MCF 10A (cell line): ENCODE data around the gene CCDC85C. TPM values are rescaled to one million over a fixed set of nuclear protein-coding genes. Genes with fewer than 3 reads are reported as not detected.

Experiments
- BruUV-seq: library from RNA; stranded (reverse); fragments of 400-500 nt; replicated peaks from 2 replicates; lab custom pipeline; 2021; lab: Mats Ljungman, UMichigan
- CTCF ChIA-PET: fragments of 300-600 bp; sonication (Branson Sonifier 250); formaldehyde crosslinking; extraction: SDS; loops from one replicate; lab custom pipeline; 2021; ENCODE audit warnings: antibody characterized with exemption, inconsistent platforms; lab: Yijun Ruan, JAX
- POLR2A ChIA-PET: fragments of 300-600, 350-650 bp; sonication (Branson Sonifier 250); formaldehyde crosslinking; extraction: SDS; loops from one replicate; lab custom pipeline; 2020; ENCODE audit warnings: antibody characterized with exemption, inconsistent platforms; lab: Yijun Ruan, JAX
- DNase-seq: peaks from one replicate; pipeline ENCODE4 v3.0.0-alpha.2; 2018; ENCODE audit not compliant: unreplicated experiment
- H3K27ac Mint-ChIP-seq: one replicate; pipeline ENCODE4 v1.8.0; 2022; ENCODE audit warnings: mild to moderate bottlenecking, low read depth, mixed read lengths; ENCODE audit not compliant: unreplicated experiment
- H3K27me3 Mint-ChIP-seq: one replicate; pipeline ENCODE4 v1.8.0; 2022; ENCODE audit warnings: mixed read lengths; ENCODE audit not compliant: insufficient read depth, unreplicated experiment
- H3K36me3 Mint-ChIP-seq: one replicate; pipeline ENCODE4 v1.8.0; 2022; ENCODE audit warnings: mild to moderate bottlenecking, moderate library complexity, mixed read lengths; ENCODE audit not compliant: insufficient read depth, unreplicated experiment
- H3K4me1 Mint-ChIP-seq: one replicate; pipeline ENCODE4 v1.8.0; 2022; ENCODE audit warnings: mixed read lengths; ENCODE audit not compliant: insufficient read depth, unreplicated experiment
- H3K4me3 Mint-ChIP-seq: one replicate; pipeline ENCODE4 v1.8.0; 2022; ENCODE audit warnings: mild to moderate bottlenecking, moderate library complexity, mixed read lengths; ENCODE audit not compliant: unreplicated experiment
- H3K9me3 Mint-ChIP-seq: one replicate; pipeline ENCODE4 v1.8.0; 2022; ENCODE audit warnings: mixed read lengths; ENCODE audit not compliant: unreplicated experiment
- intact Hi-C: fragments of 100-400 bp; cut with micrococcal nuclease; formaldehyde crosslinking; loops from 2 replicates; pipeline ENCODE4 v1.14.1; 2022
- total RNA-seq: library from RNA; stranded (reverse); gene quantifications from 2 replicates; pipeline ENCODE4 v1.2.3, GENCODE V29; 2022
- TF ChIP-seq, protein P1 (sequence below): fragments of 200-600 bp; IDR thresholded peaks from one replicate; pipeline ENCODE4 v1.8.0; 2022; ENCODE audit warnings: antibody characterized with exemption, mild to moderate bottlenecking; ENCODE audit not compliant: unreplicated experiment

Gene CCDC85C
- total RNA-seq, 1 experiment from 2014 or later = 29.9 TPM

DNA sequence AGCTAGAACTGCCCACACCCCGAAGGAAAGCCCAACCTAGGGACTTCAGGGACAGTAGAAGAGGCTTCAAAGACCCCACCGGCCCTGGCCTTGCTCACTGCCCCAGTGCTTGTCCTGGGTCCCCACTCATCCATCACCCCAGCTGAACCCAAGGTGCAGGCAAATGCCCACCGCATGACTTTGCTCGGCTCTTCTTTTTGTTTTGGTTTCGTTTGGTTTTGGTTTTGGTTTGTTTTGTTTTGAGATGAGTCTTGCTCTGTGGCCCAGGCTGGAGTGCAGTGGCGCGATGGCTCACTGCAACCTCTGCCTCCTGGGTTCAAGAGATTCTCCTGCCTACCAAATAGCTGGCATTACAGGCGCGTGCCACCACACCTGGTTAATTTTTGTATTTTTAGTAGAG lies 9.0 kb downstream of the CCDC85C start:
- Mint-ChIP-seq H3K9me3 (no peaks in the 10 kb centered on the region), H3K27ac (no peak overlapping the region), H3K4me3 (no peak overlapping the region), H3K27me3 (no peaks in the 10 kb centered on the region), H3K4me1 (peaks cover 6% of the 10 kb centered on the region), H3K36me3 (no peaks in the 10 kb centered on the region)
- CTCF ChIA-PET = no interaction called here
- no TSS peak for BruUV-seq
- TF ChIP-seq, protein P1, sequence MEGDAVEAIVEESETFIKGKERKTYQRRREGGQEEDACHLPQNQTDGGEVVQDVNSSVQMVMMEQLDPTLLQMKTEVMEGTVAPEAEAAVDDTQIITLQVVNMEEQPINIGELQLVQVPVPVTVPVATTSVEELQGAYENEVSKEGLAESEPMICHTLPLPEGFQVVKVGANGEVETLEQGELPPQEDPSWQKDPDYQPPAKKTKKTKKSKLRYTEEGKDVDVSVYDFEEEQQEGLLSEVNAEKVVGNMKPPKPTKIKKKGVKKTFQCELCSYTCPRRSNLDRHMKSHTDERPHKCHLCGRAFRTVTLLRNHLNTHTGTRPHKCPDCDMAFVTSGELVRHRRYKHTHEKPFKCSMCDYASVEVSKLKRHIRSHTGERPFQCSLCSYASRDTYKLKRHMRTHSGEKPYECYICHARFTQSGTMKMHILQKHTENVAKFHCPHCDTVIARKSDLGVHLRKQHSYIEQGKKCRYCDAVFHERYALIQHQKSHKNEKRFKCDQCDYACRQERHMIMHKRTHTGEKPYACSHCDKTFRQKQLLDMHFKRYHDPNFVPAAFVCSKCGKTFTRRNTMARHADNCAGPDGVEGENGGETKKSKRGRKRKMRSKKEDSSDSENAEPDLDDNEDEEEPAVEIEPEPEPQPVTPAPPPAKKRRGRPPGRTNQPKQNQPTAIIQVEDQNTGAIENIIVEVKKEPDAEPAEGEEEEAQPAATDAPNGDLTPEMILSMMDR = no peak
- intact Hi-C loops = no loop called here
- POLR2A ChIA-PET = interaction anchor here (1.1 to 1.8 kb wide), 2 partner anchors 20 to 114 kb away, joined by 5 to 6 read pairs; partner anchors contain the start of gene CCNK
- DNase-seq = no peak

DNA sequence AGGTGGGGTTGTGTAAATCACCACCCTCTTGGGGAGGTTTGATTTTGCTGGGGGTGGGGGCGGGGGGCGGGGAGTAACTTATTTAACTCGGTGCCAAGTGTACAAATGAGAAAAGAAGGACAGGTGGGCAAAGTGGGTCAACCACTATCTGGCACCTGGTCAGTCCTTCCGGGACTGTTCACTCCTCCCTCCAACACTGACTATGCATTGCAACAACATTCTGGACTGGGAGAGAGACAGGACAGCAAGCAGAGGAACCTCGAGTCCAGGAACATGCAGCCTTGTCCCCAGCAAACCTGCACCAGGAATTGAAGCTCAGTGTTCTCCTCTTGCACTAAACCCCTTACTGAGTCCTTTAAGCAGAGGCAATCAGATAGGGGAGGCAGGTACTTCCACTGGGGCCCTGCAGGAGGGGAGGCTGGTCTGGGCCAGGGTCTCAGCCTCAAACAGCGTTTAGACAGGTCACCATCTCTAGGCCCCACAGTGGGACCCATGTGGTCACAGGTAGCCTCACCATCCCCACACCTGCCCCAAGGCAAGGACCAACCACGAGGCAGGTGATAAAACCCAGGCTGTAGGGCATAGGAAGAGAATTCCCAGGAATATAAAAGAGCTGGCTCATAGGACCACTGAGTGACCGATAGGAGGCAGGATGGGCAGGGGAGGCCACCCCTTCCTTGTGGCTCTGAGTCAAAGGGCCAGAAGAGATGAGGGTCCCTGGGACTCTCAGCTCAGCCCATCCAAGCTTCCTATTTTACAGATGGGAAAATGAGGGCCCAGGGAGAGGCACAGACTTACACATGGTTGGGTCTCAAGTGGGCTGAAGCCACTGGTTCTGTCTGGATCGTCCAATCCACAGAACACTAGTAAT lies 9.8 kb downstream of the CCDC85C start:
- H3K27ac Mint-ChIP-seq = no peak overlapping the region
- no peak overlapping the region for H3K4me3 Mint-ChIP-seq
- intact Hi-C loops = no loop called here
- ChIA-PET CTCF (no interaction called here), POLR2A (interaction anchor here (1.1 to 1.8 kb wide), 2 partner anchors 19 to 113 kb away, joined by 5 to 6 read pairs; partner anchors contain the start of gene CCNK)
- H3K27me3 Mint-ChIP-seq = no peaks in the 10 kb centered on the region
- no peaks in the 10 kb centered on the region for H3K9me3 Mint-ChIP-seq
- H3K36me3 Mint-ChIP-seq = no peaks in the 10 kb centered on the region
- TF ChIP-seq, protein P1 = no peak
- no TSS peak for BruUV-seq
- DNase-seq = no peak
- H3K4me1 Mint-ChIP-seq = peaks cover 6% of the 10 kb centered on the region

DNA sequence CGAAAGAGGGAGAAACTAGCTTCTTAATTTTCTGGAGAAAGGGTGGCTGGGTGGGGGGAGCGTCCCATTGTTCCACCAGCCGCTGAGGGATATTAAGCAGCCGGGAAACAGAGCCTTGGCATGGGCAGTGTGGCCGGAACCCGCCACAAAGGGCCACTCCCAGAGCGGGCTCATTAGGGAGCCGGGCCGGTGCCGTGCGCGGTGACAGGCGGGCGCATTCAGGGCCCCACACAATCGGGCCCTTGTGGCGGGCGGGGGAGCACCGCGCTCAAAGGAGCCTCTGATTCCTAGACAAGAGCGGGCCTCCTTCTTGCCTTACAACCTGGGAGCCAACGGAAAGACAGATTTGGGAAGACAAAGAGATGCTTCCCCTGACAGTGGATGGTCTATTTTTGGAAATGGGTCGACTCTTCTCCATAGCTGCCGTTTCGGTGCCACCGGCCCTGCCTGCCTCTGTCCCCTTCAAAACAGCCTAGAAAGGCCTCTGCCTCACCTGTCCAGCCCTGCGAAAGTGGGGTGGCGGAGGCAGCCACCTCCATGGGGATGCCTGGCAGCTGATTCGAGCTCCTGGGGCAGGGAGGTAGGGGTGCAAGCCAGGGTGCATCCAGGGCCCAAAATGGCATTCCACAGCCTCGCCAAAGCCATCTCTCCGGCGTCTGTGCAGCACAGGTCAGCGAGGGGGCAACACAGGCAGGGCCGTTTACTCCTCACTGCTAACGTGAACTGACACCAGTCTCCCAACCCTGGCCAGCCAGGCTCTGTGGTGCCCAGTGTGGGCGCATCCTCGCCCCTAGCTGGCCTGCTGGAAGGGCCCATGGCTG lies 10.9 kb downstream of the CCDC85C start:
- intact Hi-C loops = no loop called here
- POLR2A ChIA-PET = no interaction called here
- H3K27ac Mint-ChIP-seq = no peak overlapping the region
- no peak overlapping the region for H3K4me3 Mint-ChIP-seq
- H3K4me1 Mint-ChIP-seq = peaks cover 6% of the 10 kb centered on the region
- no peaks in the 10 kb centered on the region for H3K27me3 Mint-ChIP-seq
- CTCF ChIA-PET = interaction anchor here (0.6 kb wide), 1 partner anchor 1051 kb away, joined by 3 read pairs; no protein-coding TSS in a partner anchor
- DNase-seq = no peak
- H3K36me3 Mint-ChIP-seq = no peaks in the 10 kb centered on the region
- no TSS peak for BruUV-seq
- no peaks in the 10 kb centered on the region for H3K9me3 Mint-ChIP-seq
- TF ChIP-seq, protein P1 = no peak

DNA sequence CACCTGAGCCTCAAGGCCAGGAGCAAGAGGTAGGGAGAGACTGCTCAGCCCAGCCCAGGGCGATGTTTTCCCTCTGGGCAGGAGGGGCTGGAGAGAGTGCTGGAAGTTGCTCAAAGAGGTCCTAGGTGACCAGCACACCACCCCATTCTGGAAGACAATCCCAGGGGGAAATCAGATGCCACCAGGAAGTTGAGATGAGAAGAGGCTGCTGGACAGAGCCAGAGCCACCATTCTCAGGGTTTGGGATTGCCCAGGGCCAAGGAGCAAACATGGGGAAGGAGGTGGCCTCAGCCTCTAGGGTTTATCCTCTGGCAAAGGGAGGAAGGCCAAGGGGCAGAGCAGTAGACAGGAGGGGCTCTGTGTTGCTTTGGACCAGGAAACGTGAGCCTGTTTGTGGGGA lies 11.6 kb downstream of the CCDC85C start:
- Mint-ChIP-seq H3K27ac (no peak overlapping the region), H3K9me3 (no peaks in the 10 kb centered on the region), H3K4me1 (peaks cover 11% of the 10 kb centered on the region), H3K27me3 (no peaks in the 10 kb centered on the region), H3K4me3 (no peak overlapping the region), H3K36me3 (no peaks in the 10 kb centered on the region)
- CTCF ChIA-PET = interaction anchor here (0.6 kb wide), 1 partner anchor 1052 kb away, joined by 3 read pairs; no protein-coding TSS in a partner anchor
- POLR2A ChIA-PET = no interaction called here
- TF ChIP-seq, protein P1 = no peak
- intact Hi-C loops = no loop called here
- DNase-seq = no peak
- BruUV-seq = no TSS peak
